Keratinocyte (primary cell): ENCODE data around the gene CRABP1. TPM values are rescaled to one million over a fixed set of nuclear protein-coding genes. Genes with fewer than 3 reads are reported as not detected.

ENCODE experiments used
- DNase-seq: peaks from one replicate; pipeline ENCODE4 v3.0.0-alpha.2; 2011; ENCODE audit warnings: low read depth, missing footprints, low spot score
- FAIRE-seq: peaks from 2 replicates; lab custom pipeline; 2011; peaks lifted over from hg19 to GRCh38; lab: Jason Lieb, UNC
- H2AFZ ChIP-seq: 2 replicates; pipeline ENCODE4 v1.6.0; 2012; ENCODE audit warnings: low read length, control low read depth, inconsistent platforms; ENCODE audit not compliant: control insufficient read depth
- H3K27ac ChIP-seq: 2 replicates; pipeline ENCODE4 v1.5.1; 2011; ENCODE audit warnings: low read length; ENCODE audit not compliant: control insufficient read depth, insufficient read depth
- H3K27me3 ChIP-seq: 3 replicates; pipeline ENCODE4 v1.6.0; 2011; ENCODE audit warnings: low read length; ENCODE audit not compliant: control insufficient read depth, insufficient read depth; ENCODE audit errors: extremely low read depth
- H3K36me3 ChIP-seq, 2 experiments: 2 replicates in 1 of 2; 3 replicates in 1 of 2; pipeline ENCODE4 v1.5.1; 2011; ENCODE audit warnings: low read length in 2 of 2, mild to moderate bottlenecking in 1 of 2; ENCODE audit not compliant: control insufficient read depth in 2 of 2, insufficient read depth in 2 of 2; ENCODE audit errors: extremely low read depth in 1 of 2
- H3K4me1 ChIP-seq: 3 replicates; pipeline ENCODE4 v1.5.1; 2011; ENCODE audit warnings: low read length; ENCODE audit not compliant: control insufficient read depth, insufficient read depth; ENCODE audit errors: extremely low read depth
- H3K4me2 ChIP-seq: 3 replicates; pipeline ENCODE4 v1.6.0; 2011; ENCODE audit warnings: low read depth, low read length; ENCODE audit not compliant: control insufficient read depth, insufficient read depth; ENCODE audit errors: extremely low read depth
- H3K4me3 ChIP-seq, 3 experiments: fragments of 200-600 bp in 1 of 3; sonication (generic) in 1 of 3; 2 replicates in 2 of 3; 3 replicates in 1 of 3; pipeline ENCODE4 v1.5.1; 2011 to 2016; ENCODE audit warnings: low read length in 3 of 3, mild to moderate bottlenecking in 3 of 3, control low read depth in 2 of 3, inconsistent platforms in 1 of 3, low read depth in 1 of 3, mixed read lengths in 1 of 3, mixed run types in 1 of 3, moderate library complexity in 1 of 3; ENCODE audit not compliant: control insufficient read depth in 2 of 3, insufficient read depth in 2 of 3; ENCODE audit errors: extremely low read depth in 1 of 3
- H3K79me2 ChIP-seq: 2 replicates; pipeline ENCODE4 v1.6.0; 2012; ENCODE audit warnings: low read length; ENCODE audit not compliant: control insufficient read depth, insufficient read depth
- H3K9ac ChIP-seq: 3 replicates; pipeline ENCODE4 v1.6.0; 2011; ENCODE audit warnings: low read length; ENCODE audit not compliant: control insufficient read depth, insufficient read depth; ENCODE audit errors: extremely low read depth
- H3K9me1 ChIP-seq: 3 replicates; pipeline ENCODE4 v1.6.0; 2011; ENCODE audit warnings: low read length; ENCODE audit not compliant: control insufficient read depth, insufficient read depth; ENCODE audit errors: extremely low read depth
- H3K9me3 ChIP-seq: 2 replicates; pipeline ENCODE4 v1.5.1; 2012; ENCODE audit warnings: low read depth, low read length; ENCODE audit not compliant: control insufficient read depth
- H4K20me1 ChIP-seq: 3 replicates; pipeline ENCODE4 v1.6.0; 2011; ENCODE audit warnings: low read length; ENCODE audit not compliant: control insufficient read depth, insufficient read depth; ENCODE audit errors: extremely low read depth
- CTCF ChIP-seq, 3 experiments: IDR thresholded peaks in 1 of 3; conservative IDR thresholded peaks in 1 of 3; optimal IDR thresholded peaks in 1 of 3; 2 replicates in 2 of 3; 3 replicates in 1 of 3; pipeline versions ENCODE3 to v1.5.1; 2011; ENCODE audit warnings: low read length in 3 of 3, mild to moderate bottlenecking in 3 of 3, moderate library complexity in 2 of 3, control low read depth in 1 of 3, inconsistent platforms in 1 of 3; ENCODE audit not compliant: insufficient read depth in 2 of 3; ENCODE audit errors: extremely low read depth in 1 of 3
- EZH2 ChIP-seq: IDR thresholded peaks from one replicate; pipeline ENCODE4 v1.6.1; 2012; ENCODE audit warnings: inconsistent platforms, mild to moderate bottlenecking, low read length, moderate library complexity
- dilution Hi-C: fragments of 300-500 bp; cut with MboI; formaldehyde crosslinking; loops from one replicate; pipeline ENCODE4 v1.7.0; 2020; ENCODE audit warnings: low sequenced_read_pairs; ENCODE audit not compliant: extremely low pct_ligation_motif_present
- polyA plus RNA-seq, 5 experiments: library from polyadenylated mRNA; depleted of rRNA in 3 of 5; stranded (reverse) in 3 of 5; stranded (forward) in 1 of 5; unstranded in 1 of 5; fragments of >200 nt; gene quantifications; 1 replicate in 1 of 5; 2 replicates in 3 of 5; 3 replicates in 1 of 5; pipeline versions ENCODE4 v1.2.1 to v1.2.3, GENCODE V29; 2011 to 2012; ENCODE audit warnings: missing spikeins in 2 of 5, low read depth in 1 of 5, low replicate concordance in 1 of 5

CRABP1 gene
- polyA plus RNA-seq, 1 donor (not counting 4 experiments of a cell fraction or from before 2014, with no cell fraction given): not detected

DNA sequence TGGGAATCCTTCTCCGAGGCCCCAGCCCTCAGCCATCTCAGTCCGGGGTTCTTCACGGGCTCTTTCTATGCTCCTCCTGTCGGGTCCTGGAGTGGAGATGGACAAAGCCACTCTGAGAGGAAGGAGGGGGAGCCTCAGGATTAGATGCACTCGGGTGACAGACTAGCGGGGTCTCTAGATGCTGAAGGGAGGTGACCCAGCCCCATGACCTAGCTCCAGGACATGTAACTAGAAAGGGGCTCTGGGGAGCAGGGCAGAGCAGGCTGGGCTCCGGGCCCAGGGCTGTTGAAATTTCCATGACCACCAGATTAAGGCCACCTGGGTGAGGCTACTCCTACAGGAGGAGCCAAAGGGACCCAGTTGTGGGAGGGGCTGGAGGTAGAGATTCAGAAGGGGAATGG, 26.0 kb upstream of the CRABP1 start:
- no peaks in the 10 kb centered on the region for H3K36me3 ChIP-seq
- no peak overlapping the region for H3K4me2 ChIP-seq
- no peaks in the 10 kb centered on the region for H3K9me3 ChIP-seq
- TF ChIP-seq CTCF (optimal IDR thresholded peaks at IDR 0.05 in 1 of 3, IDR thresholded peaks at IDR 0.05 in 1 of 3, conservative IDR thresholded peaks at IDR 0.05 in 1 of 3; ENCODE audit: extremely low read depth in 1 of 3, insufficient read depth in 2 of 3, low read length in 3 of 3): no peak
- no peak for TF ChIP-seq EZH2
- H3K27me3 ChIP-seq: no peaks in the 10 kb centered on the region
- no peak overlapping the region for H2AFZ ChIP-seq
- no peak overlapping the region for H3K27ac ChIP-seq
- no peaks in the 10 kb centered on the region for H3K79me2 ChIP-seq
- no peaks in the 10 kb centered on the region for H3K9me1 ChIP-seq
- dilution Hi-C loops: no loop called here
- H3K4me3 ChIP-seq: no peak overlapping the region
- H3K9ac ChIP-seq: no peak overlapping the region
- FAIRE-seq (no peak), DNase-seq (no peak)
- H3K4me1 ChIP-seq: peaks cover 12% of the 10 kb centered on the region
- H4K20me1 ChIP-seq: no peaks in the 10 kb centered on the region

DNA sequence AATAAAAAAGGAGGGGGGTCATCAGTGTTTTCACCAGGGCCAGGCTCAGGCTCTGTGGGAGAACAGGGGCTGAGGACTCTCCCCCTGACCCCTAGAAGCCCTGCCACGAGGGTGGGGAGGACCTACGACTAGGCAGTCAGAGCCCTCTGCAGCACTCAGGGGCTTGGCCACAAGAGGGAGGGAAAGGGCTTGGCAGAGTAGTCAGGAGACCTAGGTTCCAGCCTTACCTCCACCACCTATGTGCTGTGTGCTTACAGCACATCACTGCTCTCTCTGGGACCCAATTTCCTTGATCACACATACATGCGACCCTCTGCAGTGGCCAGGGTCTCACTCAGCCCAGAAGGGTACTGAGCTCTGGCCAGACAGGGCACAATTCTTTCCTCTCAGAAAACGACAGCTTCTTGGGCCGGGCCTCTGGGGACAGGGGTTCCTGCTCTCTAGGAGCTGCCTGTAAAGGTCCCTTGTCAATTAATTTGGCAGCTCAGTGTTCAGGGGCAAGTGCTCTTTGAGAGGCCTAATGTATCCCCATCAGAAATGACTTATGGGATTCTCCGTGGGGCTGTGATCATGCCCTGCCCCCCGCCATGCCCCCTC, 24.4 kb upstream of the CRABP1 start:
- H3K27ac ChIP-seq: no peak overlapping the region
- no peaks in the 10 kb centered on the region for H3K9me1 ChIP-seq
- no peaks in the 10 kb centered on the region for H3K36me3 ChIP-seq
- H3K9ac ChIP-seq: no peak overlapping the region
- dilution Hi-C loops: no loop called here
- no peaks in the 10 kb centered on the region for H3K27me3 ChIP-seq
- no peak overlapping the region for H2AFZ ChIP-seq
- no peaks in the 10 kb centered on the region for H4K20me1 ChIP-seq
- H3K4me1 ChIP-seq: peaks cover 12% of the 10 kb centered on the region
- DNase-seq (no peak), FAIRE-seq (no peak)
- H3K9me3 ChIP-seq: no peaks in the 10 kb centered on the region
- no peak overlapping the region for H3K4me2 ChIP-seq
- no peaks in the 10 kb centered on the region for H3K79me2 ChIP-seq
- H3K4me3 ChIP-seq: no peak overlapping the region
- TF ChIP-seq EZH2 (no peak), CTCF (optimal IDR thresholded peaks at IDR 0.05 in 1 of 3, IDR thresholded peaks at IDR 0.05 in 1 of 3, conservative IDR thresholded peaks at IDR 0.05 in 1 of 3; ENCODE audit: extremely low read depth in 1 of 3, insufficient read depth in 2 of 3, low read length in 3 of 3) (peak; percentile 38 to 59 (median 42))
